ENCODE measurements around the gene WFDC9.

DNA sequence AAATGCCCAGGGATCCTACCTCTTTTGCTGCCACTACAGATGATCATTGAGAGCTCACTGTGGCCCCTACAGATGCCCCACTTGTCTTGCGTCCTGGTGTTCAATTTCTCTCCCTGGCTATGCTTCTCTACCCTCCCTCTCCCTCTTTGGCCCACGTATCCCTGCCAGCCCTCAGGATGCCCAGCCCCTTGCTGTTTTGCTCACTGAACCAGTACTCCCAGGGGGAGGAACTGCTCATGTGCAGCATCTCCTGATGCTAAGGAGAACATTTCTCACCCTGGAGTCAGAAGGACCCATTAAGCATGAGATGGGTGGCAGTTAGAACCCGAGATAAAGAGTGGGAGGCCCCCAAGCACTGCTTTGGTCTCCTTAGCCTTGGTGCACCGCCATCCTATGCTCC is at the start of gene WFDC9:
- TF ChIP-seq, protein P1, sequence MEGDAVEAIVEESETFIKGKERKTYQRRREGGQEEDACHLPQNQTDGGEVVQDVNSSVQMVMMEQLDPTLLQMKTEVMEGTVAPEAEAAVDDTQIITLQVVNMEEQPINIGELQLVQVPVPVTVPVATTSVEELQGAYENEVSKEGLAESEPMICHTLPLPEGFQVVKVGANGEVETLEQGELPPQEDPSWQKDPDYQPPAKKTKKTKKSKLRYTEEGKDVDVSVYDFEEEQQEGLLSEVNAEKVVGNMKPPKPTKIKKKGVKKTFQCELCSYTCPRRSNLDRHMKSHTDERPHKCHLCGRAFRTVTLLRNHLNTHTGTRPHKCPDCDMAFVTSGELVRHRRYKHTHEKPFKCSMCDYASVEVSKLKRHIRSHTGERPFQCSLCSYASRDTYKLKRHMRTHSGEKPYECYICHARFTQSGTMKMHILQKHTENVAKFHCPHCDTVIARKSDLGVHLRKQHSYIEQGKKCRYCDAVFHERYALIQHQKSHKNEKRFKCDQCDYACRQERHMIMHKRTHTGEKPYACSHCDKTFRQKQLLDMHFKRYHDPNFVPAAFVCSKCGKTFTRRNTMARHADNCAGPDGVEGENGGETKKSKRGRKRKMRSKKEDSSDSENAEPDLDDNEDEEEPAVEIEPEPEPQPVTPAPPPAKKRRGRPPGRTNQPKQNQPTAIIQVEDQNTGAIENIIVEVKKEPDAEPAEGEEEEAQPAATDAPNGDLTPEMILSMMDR (IDR thresholded peaks at IDR 0.05), result no peak
- TF ChIP-seq ZFX (IDR thresholded peaks at IDR 0.05; ENCODE audit: borderline replicate concordance), result no peak
